Measurements from ENCODE around the gene RAPGEF1.

The RAPGEF1 gene

DNA sequence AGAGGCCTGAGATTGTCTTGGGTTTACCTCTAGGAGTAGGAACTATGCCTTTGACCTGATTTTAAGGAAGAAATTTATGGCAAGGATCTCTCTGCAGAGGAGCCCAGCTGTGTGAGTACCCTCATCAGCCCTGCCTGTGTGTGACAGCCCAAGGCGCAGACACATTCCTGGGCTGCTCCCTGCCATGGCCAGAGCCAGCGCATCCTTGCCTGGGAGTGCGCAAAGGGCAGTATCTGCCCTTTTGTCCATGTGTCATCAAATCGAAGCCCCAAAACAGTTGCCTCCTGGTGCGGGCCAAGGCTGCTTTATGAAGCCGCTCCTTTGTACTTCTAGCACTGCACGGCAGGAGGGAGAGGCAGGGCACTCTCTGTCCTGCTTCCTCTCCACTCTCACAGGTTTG is 142.6 kb downstream of the RAPGEF1 start:
- H3K4me3 ChIP-seq (ENCODE audit: low read depth, low read length), result no peak overlapping the region
- in situ Hi-C loops (cut with HindIII; ENCODE audit: low sequenced_read_pairs), result no loop called here
- TF ChIP-seq, protein P1, sequence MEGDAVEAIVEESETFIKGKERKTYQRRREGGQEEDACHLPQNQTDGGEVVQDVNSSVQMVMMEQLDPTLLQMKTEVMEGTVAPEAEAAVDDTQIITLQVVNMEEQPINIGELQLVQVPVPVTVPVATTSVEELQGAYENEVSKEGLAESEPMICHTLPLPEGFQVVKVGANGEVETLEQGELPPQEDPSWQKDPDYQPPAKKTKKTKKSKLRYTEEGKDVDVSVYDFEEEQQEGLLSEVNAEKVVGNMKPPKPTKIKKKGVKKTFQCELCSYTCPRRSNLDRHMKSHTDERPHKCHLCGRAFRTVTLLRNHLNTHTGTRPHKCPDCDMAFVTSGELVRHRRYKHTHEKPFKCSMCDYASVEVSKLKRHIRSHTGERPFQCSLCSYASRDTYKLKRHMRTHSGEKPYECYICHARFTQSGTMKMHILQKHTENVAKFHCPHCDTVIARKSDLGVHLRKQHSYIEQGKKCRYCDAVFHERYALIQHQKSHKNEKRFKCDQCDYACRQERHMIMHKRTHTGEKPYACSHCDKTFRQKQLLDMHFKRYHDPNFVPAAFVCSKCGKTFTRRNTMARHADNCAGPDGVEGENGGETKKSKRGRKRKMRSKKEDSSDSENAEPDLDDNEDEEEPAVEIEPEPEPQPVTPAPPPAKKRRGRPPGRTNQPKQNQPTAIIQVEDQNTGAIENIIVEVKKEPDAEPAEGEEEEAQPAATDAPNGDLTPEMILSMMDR (IDR thresholded peaks at IDR 0.05; ENCODE audit: low read depth, low read length), result no peak
- no peak for DNase-seq (ENCODE audit: low read depth, low spot score)

DNA sequence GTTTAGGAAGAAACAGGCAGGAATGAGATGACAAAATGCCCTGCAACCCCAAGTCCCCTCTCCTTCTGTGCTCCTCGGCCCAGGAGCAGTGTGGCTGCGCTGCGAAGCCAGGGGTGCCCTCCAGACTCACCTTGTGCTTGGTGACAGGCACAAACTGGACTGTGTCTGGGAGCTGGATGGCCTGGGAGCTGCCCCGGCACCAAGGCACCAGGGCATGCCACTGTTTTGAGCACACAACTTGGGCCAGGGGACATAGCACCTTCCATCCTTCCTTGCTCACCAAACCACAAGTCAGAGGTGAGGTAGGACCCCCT is 143.5 kb downstream of the RAPGEF1 start:
- TF ChIP-seq, protein P1 (IDR thresholded peaks at IDR 0.05; ENCODE audit: low read depth, low read length), result no peak
- in situ Hi-C loops (cut with HindIII; ENCODE audit: low sequenced_read_pairs), result no loop called here
- DNase-seq (ENCODE audit: low read depth, low spot score), result no peak
- H3K4me3 ChIP-seq (ENCODE audit: low read depth, low read length), result no peak overlapping the region

DNA sequence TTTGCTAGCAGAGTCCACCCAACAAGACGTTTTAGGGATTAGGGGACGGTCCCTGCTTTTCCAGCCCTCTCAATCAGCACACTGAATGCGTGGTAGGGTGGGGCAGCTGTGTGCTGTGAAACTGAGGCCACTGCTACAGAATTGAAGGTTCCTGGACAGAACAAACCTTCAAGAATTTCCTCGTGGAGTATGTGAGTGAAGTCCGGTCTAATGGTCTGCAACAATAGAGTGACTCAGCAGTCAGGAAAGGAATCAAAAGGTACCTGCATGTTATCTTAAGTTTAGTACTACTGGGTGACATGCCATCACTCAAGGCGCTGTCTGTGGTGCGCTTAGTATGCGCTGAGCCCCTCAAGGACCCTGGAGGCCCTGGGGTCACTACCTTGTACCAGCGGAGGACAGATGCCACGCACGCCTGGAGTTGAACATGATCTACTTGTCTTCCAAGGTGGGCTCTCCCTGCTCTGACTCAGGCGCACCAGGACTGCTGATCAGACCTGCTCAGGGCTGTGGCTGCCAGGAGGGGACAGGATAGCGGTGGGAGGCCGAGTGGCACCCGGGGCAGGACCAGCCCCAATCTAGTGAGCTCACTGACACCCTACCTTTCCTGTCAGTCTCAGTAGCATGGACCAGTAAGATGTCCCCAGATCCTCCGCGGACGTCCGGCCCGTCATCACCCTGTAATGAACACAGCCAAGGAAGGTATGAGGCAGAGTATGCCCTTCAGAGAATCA is 144.0 kb downstream of the RAPGEF1 start:
- DNase-seq (ENCODE audit: low read depth, low spot score), result no peak
- TF ChIP-seq, protein P1 (IDR thresholded peaks at IDR 0.05; ENCODE audit: low read depth, low read length), result no peak
- in situ Hi-C loops (cut with HindIII; ENCODE audit: low sequenced_read_pairs), result no loop called here
- no peak overlapping the region for H3K4me3 ChIP-seq (ENCODE audit: low read depth, low read length)

DNA sequence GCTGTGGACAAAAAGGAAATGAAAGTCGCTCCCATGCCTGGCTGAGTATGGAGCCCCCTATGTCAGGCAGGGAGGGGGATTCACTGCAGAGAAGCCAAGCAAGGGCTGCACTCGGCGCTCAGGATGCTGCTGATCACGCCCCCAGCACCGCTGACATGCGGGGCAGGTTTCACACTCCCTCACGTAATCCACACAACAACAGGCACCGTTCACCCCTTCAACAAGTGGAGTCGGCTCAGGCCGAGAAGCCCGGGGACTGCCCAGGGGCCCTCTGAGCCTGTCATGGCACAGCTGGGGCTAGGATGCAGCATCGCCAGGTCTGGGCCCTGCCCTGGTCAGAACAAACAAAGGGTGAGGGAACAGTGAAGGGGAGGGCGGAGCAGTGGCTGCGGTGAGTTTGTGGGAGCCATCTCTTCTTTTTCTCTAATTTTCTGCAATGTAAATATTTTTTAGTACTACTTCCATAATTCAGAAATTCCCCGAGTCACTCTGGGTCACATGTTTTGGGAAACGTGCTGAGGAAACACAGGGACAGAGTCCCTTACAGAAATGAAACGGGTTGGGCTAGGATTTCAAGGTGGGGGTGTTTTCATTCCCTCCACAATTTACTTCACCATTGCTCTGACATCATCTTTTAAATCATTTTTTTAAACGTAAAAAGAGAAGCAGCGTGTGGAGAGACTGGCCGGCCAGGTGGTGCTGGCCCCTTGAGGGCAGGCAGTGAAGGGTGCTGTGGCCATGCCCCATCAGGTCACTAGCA is 144.8 kb downstream of the RAPGEF1 start:
- in situ Hi-C loops (cut with HindIII; ENCODE audit: low sequenced_read_pairs), result no loop called here
- H3K4me3 ChIP-seq (ENCODE audit: low read depth, low read length), result no peak overlapping the region
- DNase-seq (ENCODE audit: low read depth, low spot score), result no peak
- TF ChIP-seq, protein P1 (IDR thresholded peaks at IDR 0.05; ENCODE audit: low read depth, low read length), result no peak

DNA sequence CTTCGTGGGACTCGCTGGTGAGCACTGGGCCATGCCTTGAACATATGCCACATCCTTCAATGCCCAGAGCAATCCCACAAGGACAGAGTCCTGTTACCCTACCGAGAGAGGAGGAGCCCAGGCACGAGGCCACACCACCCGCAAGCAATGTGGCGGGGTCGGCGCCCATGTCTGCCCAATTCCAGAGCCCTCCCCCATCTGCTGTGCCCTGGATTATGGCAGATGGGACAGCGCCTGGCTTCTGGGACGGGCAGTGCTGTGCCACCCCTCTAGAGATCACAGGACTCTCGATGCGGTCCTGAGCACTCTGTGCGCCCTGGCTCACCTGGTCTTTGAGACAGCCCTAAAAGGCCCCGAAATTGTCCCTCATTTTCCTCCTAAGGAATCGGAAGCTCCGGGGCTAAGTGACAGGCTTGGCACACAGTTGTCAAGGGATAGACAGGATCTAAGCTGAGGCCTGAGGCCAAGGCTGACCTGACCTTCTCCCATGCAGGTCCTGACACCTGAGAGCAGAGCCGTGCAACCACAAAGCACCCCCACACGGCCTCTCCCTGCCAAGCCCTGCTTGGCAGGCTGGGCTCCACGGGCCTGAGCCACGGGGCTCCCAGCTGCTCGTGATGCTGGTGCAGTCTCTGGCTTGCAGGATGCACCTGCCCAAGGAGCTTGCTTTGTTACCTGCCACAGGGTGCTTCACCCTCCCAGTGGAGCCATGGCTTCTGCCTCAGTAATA is 145.8 kb downstream of the RAPGEF1 start:
- TF ChIP-seq, protein P1 (IDR thresholded peaks at IDR 0.05; ENCODE audit: low read depth, low read length), result no peak
- in situ Hi-C loops (cut with HindIII; ENCODE audit: low sequenced_read_pairs), result no loop called here
- no peak for DNase-seq (ENCODE audit: low read depth, low spot score)
- no peak overlapping the region for H3K4me3 ChIP-seq (ENCODE audit: low read depth, low read length)

DNA sequence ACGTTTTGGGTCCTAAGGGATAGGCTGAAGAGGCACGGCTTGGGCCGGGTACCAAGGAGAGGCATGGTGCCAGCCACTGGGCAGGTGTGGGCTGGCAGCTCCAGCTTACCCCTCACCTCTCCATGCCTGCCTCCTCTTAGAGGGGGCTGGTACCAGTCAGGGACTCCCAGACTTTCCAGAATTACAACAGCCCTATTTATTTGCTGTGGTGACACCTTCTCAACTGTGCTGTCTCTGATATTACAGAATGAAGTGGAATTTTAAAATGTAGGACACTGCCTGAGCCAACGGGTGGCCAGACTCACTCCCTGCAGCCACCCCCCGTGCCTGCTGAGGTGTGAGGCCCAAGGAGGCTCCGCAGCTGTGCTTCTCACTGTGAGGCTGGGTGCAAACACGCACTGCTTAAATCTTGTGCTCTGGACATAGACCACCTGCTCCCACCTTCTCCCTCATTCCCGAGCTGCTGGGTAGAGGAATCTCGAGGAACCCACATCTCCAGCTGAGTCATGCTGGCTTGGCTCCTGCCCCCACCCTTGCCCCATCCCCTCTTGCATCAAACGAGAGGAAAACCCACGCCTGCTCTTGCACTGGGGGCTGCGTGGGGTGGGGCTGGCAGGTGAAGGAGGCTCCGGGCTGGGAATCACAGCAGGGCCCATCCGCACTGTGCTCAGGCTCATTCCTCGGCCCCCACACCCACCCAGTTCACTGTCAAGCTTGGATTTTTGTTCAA is 146.6 kb downstream of the RAPGEF1 start:
- DNase-seq (ENCODE audit: low read depth, low spot score), result no peak
- in situ Hi-C loops (cut with HindIII; ENCODE audit: low sequenced_read_pairs), result no loop called here
- TF ChIP-seq, protein P1 (IDR thresholded peaks at IDR 0.05; ENCODE audit: low read depth, low read length), result no peak
- H3K4me3 ChIP-seq (ENCODE audit: low read depth, low read length), result no peak overlapping the region
